Measurements from ENCODE around the gene MYCL. TPM values are rescaled to one million over a fixed set of nuclear protein-coding genes. Genes with fewer than 3 reads are reported as not detected.

MYCL gene
- total RNA-seq, 4 donors from 2014 or later, result 15.4 to 27.6 (median 24.8) TPM

- intact Hi-C loops (cut with DNase I), result loop anchor here (10.0 kb wide), 1 partner anchor 49 kb away; no protein-coding TSS in a partner anchor
- peaks cover 22 to 84% (median 25%) of the 10 kb centered on the region in 3 donors for H3K4me1 ChIP-seq
Observed at GRCh38 chr1:39845569-39846566, 55.8 kb downstream of the MYCL start.

More at GRCh38 chr1:39845569-39846566, 55.8 kb downstream of the MYCL start:
- Histone ChIP-seq H3K9me3 (no peaks in the 10 kb centered on the region), H3K4me3 (no peak overlapping the region), H3K27ac (peak overlapping the region; percentile 49 to 81 (median 68)), H3K36me3 (peaks cover 0 to 81% (median 2%) of the 10 kb centered on the region in 3 donors), H3K27me3 (no peaks in the 10 kb centered on the region)
- 15 to 19% methylated on average over 4 to 5 of the region's 7 CpGs for WGBS, 2 donors
- peak; percentile 58 for DNase-seq
- TF ChIP-seq POLR2A (IDR thresholded peaks at IDR 0.05) (no peak), CTCF (IDR thresholded peaks at IDR 0.05) (no peak)

Small RNA genes within 50 kb of the gene (small RNA-seq; reads per million reads assigned to genes)
- 0 reads per million in 4 donors for gene RF00019

Other genes with a start within 250 kb of the MYCL start
- gene NT5C1A, start 229.8 kb downstream of the MYCL start, total RNA-seq, result not detected
- under 1 TPM in 2 of 4 donors, not detected in 2; 0.19 to 0.41 TPM for gene HPCAL4, start 210.5 kb downstream of the MYCL start, total RNA-seq
- gene PPIE, start 163.0 kb downstream of the MYCL start, total RNA-seq, result 10 to 100 TPM; 13.7 to 37.1 (median 28.6) TPM
- gene OXCT2, start 130.6 kb downstream of the MYCL start, total RNA-seq, result under 1 TPM in 2 of 4 donors, not detected in 2; 0.19 to 0.48 TPM
- gene BMP8B, start 113.1 kb downstream of the MYCL start, total RNA-seq, result under 1 TPM; 0.18 to 0.83 (median 0.55) TPM
- gene TRIT1, start 18.4 kb downstream of the MYCL start, total RNA-seq, result 10 to 100 TPM; 13.2 to 20.8 (median 16.8) TPM
- 10 to 100 TPM; 20.4 to 49.1 (median 30.8) TPM for gene MFSD2A, start 53.2 kb upstream of the MYCL start, total RNA-seq
- 100 to 1,000 TPM; 157 to 282 (median 227) TPM for gene CAP1, start 138.8 kb upstream of the MYCL start, total RNA-seq
- 10 to 100 TPM; 27.2 to 43.9 (median 37.6) TPM for gene PPT1, start 195.3 kb upstream of the MYCL start, total RNA-seq